Measurements from ENCODE around the gene PHACTR1. TPM values are rescaled to one million over a fixed set of nuclear protein-coding genes. Genes with fewer than 3 reads are reported as not detected.
"Not testable (repeated sequence)": the region's sequence is repeated elsewhere in the genome, so short reads cannot be mapped to it uniquely, and the experiment has no call there.

PHACTR1 gene
- total RNA-seq, 2 donors from 2014 or later = 2.8 to 6.3 TPM

GRCh38 chr6:12943549-12943948 lies 227.0 kb downstream of the PHACTR1 start:
- no peak overlapping the region for H3K27ac ChIP-seq (ENCODE audit: low read depth, low read length)
- H3K9me3 ChIP-seq (ENCODE audit: control insufficient read depth, low read length) = no peaks in the 10 kb centered on the region
- no peak overlapping the region for H3K27ac Mint-ChIP-seq
- H3K4me3 ChIP-seq (ENCODE audit: low read length) = no peak overlapping the region
- no peaks in the 10 kb centered on the region for H3K9me3 Mint-ChIP-seq
- no peak for DNase-seq
- no peaks in the 10 kb centered on the region for H3K27me3 ChIP-seq (ENCODE audit: control insufficient read depth, insufficient read depth, low read length, poor library complexity, severe bottlenecking)
- WGBS, 2 experiments (ENCODE audit: insufficient coverage in 1 of 2, insufficient read length in 1 of 2) = 80 to 97% methylated on average over 2 of the region's 2 CpGs
- no peaks in the 10 kb centered on the region for H3K36me3 Mint-ChIP-seq (ENCODE audit: low read depth)
- H3K4me1 ChIP-seq (ENCODE audit: control insufficient read depth, insufficient read depth, low read length) = no peaks in the 10 kb centered on the region
- no peak for TF ChIP-seq CTCF (conservative IDR thresholded peaks at IDR 0.05)
- no peak overlapping the region for H3K4me3 Mint-ChIP-seq
- H3K36me3 ChIP-seq (ENCODE audit: control insufficient read depth, insufficient read depth, low read length) = no peaks in the 10 kb centered on the region
- no peak overlapping the region for H3K9ac ChIP-seq (ENCODE audit: extremely low read depth, low read length, poor library complexity, severe bottlenecking)
- peaks cover 2% of the 10 kb centered on the region for H3K4me1 Mint-ChIP-seq
- H3K27me3 Mint-ChIP-seq (ENCODE audit: insufficient read depth) = no peaks in the 10 kb centered on the region

- TF ChIP-seq CTCF (conservative IDR thresholded peaks at IDR 0.05) = no peak
- Mint-ChIP-seq H3K27ac (no peak overlapping the region), H3K27me3 (ENCODE audit: insufficient read depth) (no peaks in the 10 kb centered on the region), H3K4me3 (no peak overlapping the region), H3K36me3 (ENCODE audit: low read depth) (no peaks in the 10 kb centered on the region), H3K9me3 (no peaks in the 10 kb centered on the region), H3K4me1 (peaks cover 2% of the 10 kb centered on the region)
- H3K4me1 ChIP-seq (ENCODE audit: control insufficient read depth, insufficient read depth, low read length) = no peaks in the 10 kb centered on the region
- no peaks in the 10 kb centered on the region for H3K36me3 ChIP-seq (ENCODE audit: control insufficient read depth, insufficient read depth, low read length)
- WGBS, 2 experiments (ENCODE audit: insufficient coverage in 1 of 2, insufficient read length in 1 of 2) = 72 to 90% methylated on average over 2 of the region's 2 CpGs
- no peak overlapping the region for H3K27ac ChIP-seq (ENCODE audit: low read depth, low read length)
- no peak overlapping the region for H3K9ac ChIP-seq (ENCODE audit: extremely low read depth, low read length, poor library complexity, severe bottlenecking)
- H3K9me3 ChIP-seq (ENCODE audit: control insufficient read depth, low read length) = no peaks in the 10 kb centered on the region
- H3K4me3 ChIP-seq (ENCODE audit: low read length) = no peak overlapping the region
- H3K27me3 ChIP-seq (ENCODE audit: control insufficient read depth, insufficient read depth, low read length, poor library complexity, severe bottlenecking) = no peaks in the 10 kb centered on the region
- no peak for DNase-seq
Measured at GRCh38 chr6:12944001-12944400, 227.4 kb downstream of the PHACTR1 start.

- H3K9ac ChIP-seq (ENCODE audit: extremely low read depth, low read length, poor library complexity, severe bottlenecking); DNase-seq; H3K27me3 ChIP-seq (ENCODE audit: control insufficient read depth, insufficient read depth, low read length, poor library complexity, severe bottlenecking); H3K4me1 ChIP-seq (ENCODE audit: control insufficient read depth, insufficient read depth, low read length); H3K4me3 ChIP-seq (ENCODE audit: low read length); H3K27ac ChIP-seq (ENCODE audit: low read depth, low read length); H3K36me3 Mint-ChIP-seq (ENCODE audit: low read depth); H3K9me3 ChIP-seq (ENCODE audit: control insufficient read depth, low read length); H3K36me3 ChIP-seq (ENCODE audit: control insufficient read depth, insufficient read depth, low read length); H3K9me3 Mint-ChIP-seq; H3K4me1 Mint-ChIP-seq; H3K27me3 Mint-ChIP-seq (ENCODE audit: insufficient read depth); H3K4me3 Mint-ChIP-seq; H3K27ac Mint-ChIP-seq: not testable (repeated sequence)
- 90 to 94% methylated on average over 2 to 8 of the region's 16 CpGs for WGBS, 2 experiments (ENCODE audit: insufficient coverage in 1 of 2, insufficient read length in 1 of 2)
Measured at GRCh38 chr6:12944528-12944927, 228.0 kb downstream of the PHACTR1 start.

- peaks cover under 1% of the 10 kb centered on the region for H3K4me1 ChIP-seq (ENCODE audit: control insufficient read depth, insufficient read depth, low read length)
- H3K27me3 ChIP-seq (ENCODE audit: control insufficient read depth, insufficient read depth, low read length, poor library complexity, severe bottlenecking) = no peaks in the 10 kb centered on the region
- no peak for TF ChIP-seq CTCF (conservative IDR thresholded peaks at IDR 0.05)
- no peaks in the 10 kb centered on the region for H3K9me3 ChIP-seq (ENCODE audit: control insufficient read depth, low read length)
- H3K36me3 ChIP-seq (ENCODE audit: control insufficient read depth, insufficient read depth, low read length) = no peaks in the 10 kb centered on the region
- H3K36me3 Mint-ChIP-seq (ENCODE audit: low read depth) = no peaks in the 10 kb centered on the region
- DNase-seq = no peak
- no peak overlapping the region for H3K4me3 Mint-ChIP-seq
- no peak overlapping the region for H3K27ac ChIP-seq (ENCODE audit: low read depth, low read length)
- WGBS, 2 experiments (ENCODE audit: insufficient coverage in 1 of 2, insufficient read length in 1 of 2) = 80 to 90% methylated on average over 3 to 4 of the region's 4 CpGs
- H3K27me3 Mint-ChIP-seq (ENCODE audit: insufficient read depth) = no peaks in the 10 kb centered on the region
- H3K4me1 Mint-ChIP-seq = peaks cover 2% of the 10 kb centered on the region
- H3K9ac ChIP-seq (ENCODE audit: extremely low read depth, low read length, poor library complexity, severe bottlenecking) = no peak overlapping the region
- no peak overlapping the region for H3K4me3 ChIP-seq (ENCODE audit: low read length)
- H3K9me3 Mint-ChIP-seq = no peaks in the 10 kb centered on the region
- no peak overlapping the region for H3K27ac Mint-ChIP-seq
Measured at GRCh38 chr6:12947151-12947871, 230.7 kb downstream of the PHACTR1 start.
